Stimulated activated CD8-positive, alpha-beta memory T cell treated with anti-CD3 and anti-CD28 coated beads, Interleukin-7, amount 100 ng/mL, for 48 hours (primary cell): ENCODE measurements around the gene SNX17.
"Not testable (repeated sequence)": the region's sequence is repeated elsewhere in the genome, so short reads cannot be mapped to it uniquely, and the experiment has no call there.

Source experiments
- DNase-seq, 2 donors: peaks; one replicate each; pipeline ENCODE4 v3.0.0-alpha.2; 2020; ENCODE audit warnings: low read depth in 1 of 2; ENCODE audit errors: extremely low read depth in 1 of 2

SNX17 gene

GRCh38 chr2:27370026-27370815 lies at the start of gene SNX17, which contains the start of gene EIF2B4:
Gene SNX17 (plus strand): TSS chr2:27370616. CDS start chr2:27370744, 128 bp downstream.
Gene EIF2B4 (minus strand): TSS chr2:27370338. CDS start chr2:27370314, 24 bp downstream.
- peak; percentile 99 for DNase-seq

GRCh38 chr2:27320958-27321543 lies 49.4 kb upstream of the SNX17 start:
- no peak for DNase-seq

GRCh38 chr2:27322301-27322765 lies 48.1 kb upstream of the SNX17 start:
- no peak for DNase-seq

GRCh38 chr2:27322766-27323595 lies 47.4 kb upstream of the SNX17 start, which contains the start of gene MPV17:
Gene MPV17 (minus strand): TSS chr2:27323097. CDS start chr2:27322517, 580 bp downstream.
- peak; percentile 70 to 89 for DNase-seq

GRCh38 chr2:27323596-27324285 lies 46.7 kb upstream of the SNX17 start:
- no peak for DNase-seq

- DNase-seq: no peak
These were observed 45.7 kb upstream of the SNX17 start for GRCh38 chr2:27324720-27325119.

- no peak for DNase-seq
These were observed 35.1 kb upstream of the SNX17 start for GRCh38 chr2:27335311-27335710.

- no peak for DNase-seq
These were observed 34.2 kb upstream of the SNX17 start for GRCh38 chr2:27336173-27336572.

- no peak for DNase-seq
These were observed 22.8 kb upstream of the SNX17 start for GRCh38 chr2:27347641-27348040.

- DNase-seq: no peak
These were observed 20.2 kb upstream of the SNX17 start for GRCh38 chr2:27350106-27350693.

- DNase-seq: no peak
These were observed 18.4 kb upstream of the SNX17 start for GRCh38 chr2:27351802-27352598.

GRCh38 chr2:27353386-27353761 lies 17.0 kb upstream of the SNX17 start:
- not testable (repeated sequence) for DNase-seq

GRCh38 chr2:27353762-27354596 lies 16.4 kb upstream of the SNX17 start:
- no peak for DNase-seq

- no peak for DNase-seq
These were observed 15.9 kb upstream of the SNX17 start for GRCh38 chr2:27354597-27354927.

GRCh38 chr2:27356056-27356381 lies 14.4 kb upstream of the SNX17 start:
- peak in 1 of 2 donors; percentile 48 for DNase-seq

- peak; percentile 78 to 90 for DNase-seq
These were observed 13.8 kb upstream of the SNX17 start, which contains the start of gene GTF3C2 for GRCh38 chr2:27356382-27357181. Gene GTF3C2 (minus strand): TSS chr2:27356764. CDS start chr2:27343554, 13,210 bp downstream.

GRCh38 chr2:27362678-27363420 lies 7.6 kb upstream of the SNX17 start:
- DNase-seq: no peak
